CD8-positive, alpha-beta memory T cell (primary cell): Measurements from ENCODE around the gene SIGLEC15. TPM values are rescaled to one million over a fixed set of nuclear protein-coding genes. Genes with fewer than 3 reads are reported as not detected.

Source experiments
- CTCF ChIA-PET: fragments of 350-600 bp; sonication (Branson Sonifier 250); formaldehyde crosslinking; loops from one replicate; lab custom pipeline; 2021; ENCODE audit warnings: antibody characterized with exemption; lab: Charles Lee
- POLR2A ChIA-PET: fragments of 350-600 bp; sonication (Branson Sonifier 250); formaldehyde crosslinking; loops from one replicate; lab custom pipeline; 2021; ENCODE audit warnings: antibody characterized with exemption; lab: Charles Lee
- DNase-seq, 5 donors: peaks; one replicate each; pipeline versions ENCODE4 v3.0.0 to v3.0.0-alpha.2; 2020 to 2022; ENCODE audit warnings: mixed read lengths in 1 of 5
- H3K27ac ChIP-seq: one replicate; pipeline ENCODE4 v1.7.0; 2013; ENCODE audit warnings: low read depth, mild to moderate bottlenecking, low read length, moderate library complexity
- H3K27me3 ChIP-seq: 2 replicates; pipeline ENCODE4 v1.7.0; 2013; ENCODE audit warnings: low read length, mild to moderate bottlenecking; ENCODE audit not compliant: insufficient read depth, poor library complexity, severe bottlenecking
- H3K36me3 ChIP-seq: 2 replicates; pipeline ENCODE4 v1.7.0; 2013; ENCODE audit warnings: mild to moderate bottlenecking, low read length, moderate library complexity; ENCODE audit not compliant: insufficient read depth
- H3K4me1 ChIP-seq: 2 replicates; pipeline ENCODE4 v1.7.0; 2013; ENCODE audit warnings: mild to moderate bottlenecking, low read length, moderate library complexity; ENCODE audit not compliant: insufficient read depth
- H3K4me3 ChIP-seq: 2 replicates; pipeline ENCODE4 v1.7.0; 2013; ENCODE audit warnings: mild to moderate bottlenecking, low read length
- H3K9me3 ChIP-seq: 2 replicates; pipeline ENCODE4 v1.7.0; 2013; ENCODE audit warnings: mild to moderate bottlenecking, low read length
- H3K27ac Mint-ChIP-seq, 8 donors: one replicate each; pipeline ENCODE4 v1.8.0; 2020 to 2021; ENCODE audit warnings: mixed read lengths in 8 of 8, mild to moderate bottlenecking in 6 of 8, inconsistent platforms in 3 of 8, moderate library complexity in 3 of 8
- H3K27me3 Mint-ChIP-seq, 2 donors: one replicate each; pipeline ENCODE4 v1.8.0; 2020 to 2021; ENCODE audit warnings: mixed read lengths in 2 of 2, mild to moderate bottlenecking in 1 of 2, moderate library complexity in 1 of 2
- H3K36me3 Mint-ChIP-seq, 3 donors: one replicate each; pipeline ENCODE4 v1.8.0; 2020 to 2021; ENCODE audit warnings: mixed read lengths in 3 of 3, inconsistent platforms in 1 of 3, mild to moderate bottlenecking in 1 of 3
- H3K4me1 Mint-ChIP-seq, 3 donors: one replicate each; pipeline ENCODE4 v1.8.0; 2020 to 2021; ENCODE audit warnings: mixed read lengths in 3 of 3, inconsistent platforms in 1 of 3, mild to moderate bottlenecking in 1 of 3
- H3K4me3 Mint-ChIP-seq, 7 donors: one replicate each; pipeline ENCODE4 v1.8.0; 2020 to 2021; ENCODE audit warnings: mixed read lengths in 7 of 7, mild to moderate bottlenecking in 6 of 7, moderate library complexity in 4 of 7, inconsistent platforms in 2 of 7
- H3K9me3 Mint-ChIP-seq, 5 donors: one replicate each; pipeline ENCODE4 v1.8.0; 2020 to 2022; ENCODE audit warnings: mixed read lengths in 5 of 5, mild to moderate bottlenecking in 3 of 5, moderate library complexity in 2 of 5, inconsistent platforms in 1 of 5
- polyA plus RNA-seq: library from polyadenylated mRNA; unstranded; fragments of 300-500 nt; fragmentation: Illumina TruSeq; gene quantifications from one replicate; pipeline ENCODE4 v1.2.3, GENCODE V29; 2021
- total RNA-seq, 2 experiments: library from RNA; stranded (reverse); gene quantifications; one replicate each; pipeline ENCODE4 v1.2.3, GENCODE V29; 2021

The SIGLEC15 gene
- total and polyA plus RNA-seq, 3 experiments from 2014 or later: 0.07 TPM; not detected in 2

DNA sequence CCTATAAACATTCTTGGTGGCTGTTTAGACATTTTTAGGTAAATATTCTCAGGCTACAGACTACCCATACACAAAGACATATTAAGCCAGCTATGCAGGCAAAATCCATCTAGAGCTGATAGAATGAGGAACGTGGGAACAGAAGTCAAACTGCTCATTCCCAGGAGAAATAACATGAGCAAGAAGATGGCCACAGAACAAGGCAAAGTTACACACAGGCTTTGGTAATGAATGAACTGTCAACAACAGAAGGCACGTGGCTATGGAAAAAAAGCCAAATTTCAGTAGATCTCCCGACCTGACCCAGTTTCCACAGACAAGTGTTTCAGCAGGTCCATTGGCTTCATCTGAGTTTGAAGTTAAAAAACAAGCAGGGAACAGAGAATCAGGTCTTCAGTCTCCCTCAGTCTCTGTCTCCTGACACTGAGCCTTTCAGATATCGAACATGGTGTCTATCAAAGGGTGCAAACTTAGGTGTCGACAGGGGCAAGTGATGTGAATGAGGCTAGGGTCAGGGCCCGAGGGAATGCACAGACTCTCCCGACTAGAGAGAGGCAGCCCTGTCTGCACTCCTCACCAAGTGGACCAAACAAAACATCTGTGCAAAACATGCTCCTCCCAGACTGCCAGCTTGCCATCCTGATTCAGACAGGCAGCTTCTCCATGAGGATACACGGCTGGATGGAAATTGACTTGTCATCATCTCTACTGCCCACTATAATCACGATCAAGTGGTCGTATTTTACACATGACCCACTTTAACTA lies 25.9 kb downstream of the SIGLEC15 start:
- H3K36me3 ChIP-seq: peaks cover 25% of the 10 kb centered on the region
- H3K27ac Mint-ChIP-seq: peak overlapping the region in 4 of 8 donors; percentile 5 to 62 (median 22)
- CTCF ChIA-PET: no interaction called here
- peaks cover 0 to 69% (median 28%) of the 10 kb centered on the region in 3 donors for H3K36me3 Mint-ChIP-seq
- no peak overlapping the region for H3K4me3 Mint-ChIP-seq
- H3K9me3 ChIP-seq: no peaks in the 10 kb centered on the region
- no peak overlapping the region for H3K4me3 ChIP-seq
- no peaks in the 10 kb centered on the region for H3K27me3 Mint-ChIP-seq
- no peak overlapping the region for H3K27ac ChIP-seq
- no peaks in the 10 kb centered on the region for H3K27me3 ChIP-seq
- H3K9me3 Mint-ChIP-seq: no peaks in the 10 kb centered on the region
- POLR2A ChIA-PET: no interaction called here
- no peaks in the 10 kb centered on the region for H3K4me1 ChIP-seq
- H3K4me1 Mint-ChIP-seq: peaks cover 0 to 4% (median 4%) of the 10 kb centered on the region in 3 donors
- no peak for DNase-seq

DNA sequence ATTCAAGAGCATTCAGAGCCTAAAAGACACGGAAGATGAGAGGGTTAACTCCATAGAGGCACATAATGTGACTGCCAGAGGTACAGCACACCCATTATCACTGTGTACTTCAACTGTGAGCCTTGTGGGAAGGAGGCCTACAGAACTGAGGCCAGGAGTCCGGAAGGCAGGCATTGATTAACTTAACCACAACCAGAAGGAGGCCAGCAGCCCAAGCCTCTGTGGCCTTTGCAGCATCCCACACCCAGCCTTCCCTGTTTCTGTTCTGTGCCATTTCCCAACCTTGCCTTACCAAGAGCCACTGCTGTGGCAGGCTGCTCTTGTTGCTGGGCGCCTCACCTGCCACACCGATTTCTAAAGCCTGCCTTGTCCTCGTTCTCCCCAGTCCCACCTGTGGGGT lies 27.2 kb downstream of the SIGLEC15 start:
- Mint-ChIP-seq H3K4me3 (no peak overlapping the region), H3K36me3 (peaks cover 0 to 79% (median 33%) of the 10 kb centered on the region in 3 donors), H3K4me1 (peaks cover 0 to 4% (median 2%) of the 10 kb centered on the region in 3 donors), H3K27ac (peak overlapping the region in 2 of 8 donors; percentile 19 to 53), H3K27me3 (no peaks in the 10 kb centered on the region), H3K9me3 (no peaks in the 10 kb centered on the region)
- ChIA-PET POLR2A (no interaction called here), CTCF (no interaction called here)
- H3K27ac ChIP-seq: no peak overlapping the region
- peaks cover 25% of the 10 kb centered on the region for H3K36me3 ChIP-seq
- H3K4me1 ChIP-seq: no peaks in the 10 kb centered on the region
- H3K27me3 ChIP-seq: no peaks in the 10 kb centered on the region
- no peaks in the 10 kb centered on the region for H3K9me3 ChIP-seq
- H3K4me3 ChIP-seq: no peak overlapping the region
- no peak for DNase-seq

DNA sequence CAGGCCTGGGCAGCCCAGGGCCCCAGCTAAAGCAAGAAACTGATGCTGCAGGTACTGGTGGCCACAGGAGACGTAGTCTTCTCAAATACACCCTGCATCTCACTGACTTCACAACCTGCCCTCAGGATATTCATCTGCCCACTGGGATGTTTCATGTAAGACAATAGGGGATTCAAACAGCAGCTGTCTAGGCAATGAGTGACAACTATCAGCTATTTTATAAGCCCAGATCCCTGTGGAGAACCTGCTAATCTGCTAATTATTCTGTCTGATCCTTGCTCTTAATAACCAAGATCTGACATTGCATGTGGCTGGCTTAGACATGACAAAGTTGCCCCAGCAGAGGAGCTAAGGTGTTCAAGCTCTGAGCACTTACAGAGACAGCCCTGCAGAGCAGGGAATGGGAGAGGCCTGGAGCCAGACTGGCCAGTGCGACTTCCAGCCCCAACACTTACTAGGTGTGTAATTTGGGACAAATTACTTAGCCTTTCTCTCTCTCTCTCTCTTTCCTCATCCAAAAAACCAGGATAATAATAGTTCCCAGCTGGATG lies 28.6 kb downstream of the SIGLEC15 start:
- Mint-ChIP-seq H3K36me3 (peaks cover 0 to 92% (median 39%) of the 10 kb centered on the region in 3 donors), H3K4me1 (peaks cover 0 to 4% (median 2%) of the 10 kb centered on the region in 3 donors), H3K4me3 (no peak overlapping the region), H3K27me3 (no peaks in the 10 kb centered on the region), H3K9me3 (no peaks in the 10 kb centered on the region), H3K27ac (peak overlapping the region in 1 of 8 donors; percentile 50)
- no peak overlapping the region for H3K4me3 ChIP-seq
- no peaks in the 10 kb centered on the region for H3K27me3 ChIP-seq
- CTCF ChIA-PET: interaction anchor here (0.9 to 1.1 kb wide), 2 partner anchors 10 to 26 kb away, joined by 3 read pairs; no protein-coding TSS in a partner anchor
- H3K4me1 ChIP-seq: no peaks in the 10 kb centered on the region
- H3K9me3 ChIP-seq: no peaks in the 10 kb centered on the region
- DNase-seq: no peak
- no peak overlapping the region for H3K27ac ChIP-seq
- POLR2A ChIA-PET: no interaction called here
- H3K36me3 ChIP-seq: peaks cover 38% of the 10 kb centered on the region

DNA sequence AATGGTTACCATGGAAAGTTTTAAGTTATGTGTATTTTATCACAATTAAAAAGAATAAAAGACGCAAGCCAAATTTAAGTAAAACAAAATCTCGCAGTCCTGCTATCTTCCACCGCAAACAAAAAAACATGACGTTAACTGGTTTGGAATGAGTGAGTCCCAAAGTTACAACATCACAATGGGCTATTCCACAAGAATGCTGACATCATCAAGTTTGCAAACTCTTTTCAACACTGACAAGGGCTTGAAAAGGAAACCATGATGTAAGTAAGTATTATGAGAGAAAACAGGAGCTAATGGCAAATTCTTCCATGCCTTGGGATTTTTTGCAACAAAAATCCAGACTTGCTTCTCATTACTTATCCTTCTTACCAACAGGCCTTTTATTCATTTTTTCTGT lies 31.1 kb downstream of the SIGLEC15 start:
- Histone ChIP-seq H3K4me1 (no peaks in the 10 kb centered on the region), H3K9me3 (no peaks in the 10 kb centered on the region), H3K36me3 (peaks cover 58% of the 10 kb centered on the region), H3K27ac (no peak overlapping the region), H3K27me3 (no peaks in the 10 kb centered on the region), H3K4me3 (no peak overlapping the region)
- Mint-ChIP-seq H3K27me3 (no peaks in the 10 kb centered on the region), H3K4me3 (no peak overlapping the region), H3K27ac (no peak overlapping the region), H3K4me1 (peaks cover 0 to 4% (median 0%) of the 10 kb centered on the region in 3 donors), H3K36me3 (peaks cover 3 to 94% (median 41%) of the 10 kb centered on the region in 3 donors), H3K9me3 (no peaks in the 10 kb centered on the region)
- no peak for DNase-seq
- ChIA-PET POLR2A (no interaction called here), CTCF (interaction anchor here (1.6 kb wide), 1 partner anchor 54 kb away, joined by 3 read pairs; no protein-coding TSS in a partner anchor)

DNA sequence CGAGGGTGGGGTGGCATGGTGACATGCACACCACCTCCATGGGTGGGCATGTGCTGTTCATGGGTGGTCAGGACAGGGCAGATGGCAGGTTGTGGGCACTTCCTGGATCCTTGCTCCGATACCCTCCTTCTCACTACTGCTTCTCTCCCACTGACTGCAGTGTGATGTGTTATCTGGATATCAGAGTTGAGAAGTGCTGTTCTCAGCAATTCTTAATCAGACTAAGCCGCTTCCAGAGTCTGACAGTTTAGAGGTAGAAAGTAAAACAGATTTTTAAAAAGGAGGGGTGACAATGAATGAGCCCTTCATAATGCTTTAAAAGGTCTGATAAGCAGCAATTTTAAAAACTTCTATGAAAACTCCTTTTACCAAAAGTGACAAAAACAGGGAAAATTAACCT lies 33.9 kb downstream of the SIGLEC15 start:
- Mint-ChIP-seq H3K4me1 (peaks cover 0 to 4% (median 0%) of the 10 kb centered on the region in 3 donors), H3K36me3 (peaks cover 9 to 91% (median 32%) of the 10 kb centered on the region in 3 donors), H3K27ac (peak overlapping the region in 1 of 8 donors; percentile 42), H3K27me3 (no peaks in the 10 kb centered on the region), H3K9me3 (no peaks in the 10 kb centered on the region), H3K4me3 (no peak overlapping the region)
- Histone ChIP-seq H3K36me3 (peaks cover 60% of the 10 kb centered on the region), H3K27me3 (no peaks in the 10 kb centered on the region), H3K4me3 (no peak overlapping the region), H3K9me3 (no peaks in the 10 kb centered on the region), H3K4me1 (no peaks in the 10 kb centered on the region), H3K27ac (no peak overlapping the region)
- POLR2A ChIA-PET: no interaction called here
- DNase-seq: no peak
- CTCF ChIA-PET: interaction anchor here (1.3 kb wide), 1 partner anchor 19 kb away, joined by 3 read pairs; no protein-coding TSS in a partner anchor

DNA sequence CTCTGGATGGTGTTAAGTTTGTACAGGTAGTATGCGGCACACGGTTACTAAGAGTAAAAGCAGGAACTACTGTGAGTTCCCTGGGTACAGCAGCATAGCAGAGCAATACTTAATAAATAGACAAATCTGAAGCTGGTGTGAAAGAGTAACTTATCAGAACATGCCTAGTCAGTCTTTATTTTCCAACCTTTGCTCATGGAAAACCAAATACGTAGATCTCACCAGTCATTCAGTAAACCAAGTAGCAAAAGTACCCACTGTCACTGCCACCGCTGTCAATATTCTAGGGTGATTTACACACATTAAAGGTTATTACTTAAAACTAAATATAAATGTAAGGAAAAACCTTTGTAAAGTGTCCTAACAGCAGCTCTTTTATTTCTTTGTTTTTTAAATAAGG lies 35.0 kb downstream of the SIGLEC15 start:
- Mint-ChIP-seq H3K4me1 (peaks cover 0 to 4% (median 0%) of the 10 kb centered on the region in 3 donors), H3K27ac (peak overlapping the region in 1 of 8 donors; percentile 47), H3K27me3 (no peaks in the 10 kb centered on the region), H3K36me3 (peaks cover 15 to 92% (median 40%) of the 10 kb centered on the region in 3 donors), H3K9me3 (no peaks in the 10 kb centered on the region), H3K4me3 (no peak overlapping the region)
- Histone ChIP-seq H3K4me1 (no peaks in the 10 kb centered on the region), H3K4me3 (no peak overlapping the region), H3K36me3 (peaks cover 65% of the 10 kb centered on the region), H3K9me3 (no peaks in the 10 kb centered on the region), H3K27ac (no peak overlapping the region), H3K27me3 (no peaks in the 10 kb centered on the region)
- CTCF ChIA-PET: no interaction called here
- POLR2A ChIA-PET: no interaction called here
- DNase-seq: no peak

DNA sequence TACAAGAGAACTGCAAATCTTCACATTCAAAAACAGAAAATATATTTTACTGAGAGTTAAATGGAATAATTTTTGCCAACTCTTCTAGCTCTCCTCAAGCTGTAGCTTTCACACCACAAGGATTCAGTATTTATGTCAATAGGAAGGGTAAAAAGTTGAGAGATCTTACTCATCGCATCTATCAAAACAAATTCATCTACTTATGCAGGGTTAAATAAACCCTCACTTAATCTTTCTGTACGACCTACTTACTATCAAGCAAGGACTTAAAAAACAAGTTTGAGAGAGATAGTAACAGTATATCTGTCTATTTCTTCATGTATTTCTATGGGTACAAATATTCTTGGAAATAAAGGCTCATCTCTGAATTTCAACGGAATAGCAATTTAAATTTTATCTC lies 35.5 kb downstream of the SIGLEC15 start:
- ChIA-PET POLR2A (no interaction called here), CTCF (no interaction called here)
- H3K9me3 ChIP-seq: no peaks in the 10 kb centered on the region
- peaks cover 0 to 4% (median 0%) of the 10 kb centered on the region in 3 donors for H3K4me1 Mint-ChIP-seq
- H3K27ac ChIP-seq: no peak overlapping the region
- no peaks in the 10 kb centered on the region for H3K27me3 Mint-ChIP-seq
- no peak for DNase-seq
- H3K4me3 ChIP-seq: no peak overlapping the region
- H3K27me3 ChIP-seq: no peaks in the 10 kb centered on the region
- peaks cover 20 to 92% (median 42%) of the 10 kb centered on the region in 3 donors for H3K36me3 Mint-ChIP-seq
- H3K27ac Mint-ChIP-seq: peak overlapping the region in 2 of 8 donors; percentile 59 to 69
- H3K9me3 Mint-ChIP-seq: no peaks in the 10 kb centered on the region
- no peak overlapping the region for H3K4me3 Mint-ChIP-seq
- H3K4me1 ChIP-seq: no peaks in the 10 kb centered on the region
- peaks cover 64% of the 10 kb centered on the region for H3K36me3 ChIP-seq

DNA sequence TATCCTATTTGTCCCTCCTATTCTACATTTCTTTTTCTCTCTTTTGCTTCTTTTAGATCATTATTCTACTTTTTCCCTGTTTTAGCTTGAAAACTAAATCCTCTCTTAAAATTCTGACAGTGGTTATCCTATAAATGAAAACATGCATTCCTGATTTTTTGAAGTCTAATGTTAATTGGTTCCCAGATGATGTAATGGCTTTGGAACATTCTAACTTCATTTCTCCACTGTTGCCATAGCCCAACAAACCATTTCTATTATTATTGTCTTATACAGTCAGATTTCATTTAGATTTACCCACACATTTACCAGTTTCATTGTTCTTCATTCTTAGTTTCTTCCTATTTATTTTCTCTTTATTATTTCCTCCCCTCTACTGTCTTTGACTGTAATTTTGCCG lies 36.5 kb downstream of the SIGLEC15 start:
- no peaks in the 10 kb centered on the region for H3K27me3 Mint-ChIP-seq
- no peaks in the 10 kb centered on the region for H3K4me1 Mint-ChIP-seq
- ChIA-PET POLR2A (no interaction called here), CTCF (interaction anchor here (1.6 kb wide), 1 partner anchor 18 kb away, joined by 5 read pairs; no protein-coding TSS in a partner anchor)
- no peaks in the 10 kb centered on the region for H3K9me3 Mint-ChIP-seq
- Histone ChIP-seq H3K4me1 (no peaks in the 10 kb centered on the region), H3K9me3 (no peaks in the 10 kb centered on the region), H3K27me3 (no peaks in the 10 kb centered on the region), H3K4me3 (no peak overlapping the region), H3K27ac (no peak overlapping the region), H3K36me3 (peaks cover 68% of the 10 kb centered on the region)
- peak overlapping the region in 2 of 8 donors; percentile 15 to 24 for H3K27ac Mint-ChIP-seq
- no peak overlapping the region for H3K4me3 Mint-ChIP-seq
- no peak for DNase-seq
- H3K36me3 Mint-ChIP-seq: peaks cover 26 to 93% (median 41%) of the 10 kb centered on the region in 3 donors
